Measurements from ENCODE around the gene LIM2.

DNA sequence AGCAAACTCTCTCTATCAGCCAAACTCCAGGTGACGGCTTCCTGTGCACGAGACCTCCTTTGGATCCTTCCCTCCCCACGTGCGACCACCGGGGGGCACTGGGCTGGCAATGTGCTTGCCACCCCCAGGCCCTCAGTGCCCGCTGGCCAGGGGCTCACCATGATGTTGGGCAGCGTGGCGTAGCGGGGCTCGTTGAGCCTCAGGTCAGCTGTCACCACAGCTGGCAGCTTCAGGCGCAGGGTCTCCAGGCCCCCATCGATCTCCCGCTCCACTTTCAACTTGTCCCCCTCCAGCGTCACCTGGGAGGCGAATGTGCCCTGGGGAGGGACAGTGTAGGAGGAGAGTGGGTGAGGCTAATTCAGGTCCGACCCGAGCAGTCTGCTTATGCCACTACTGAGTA is 41.0 kb downstream of the LIM2 start:
- TF ChIP-seq, protein P1, sequence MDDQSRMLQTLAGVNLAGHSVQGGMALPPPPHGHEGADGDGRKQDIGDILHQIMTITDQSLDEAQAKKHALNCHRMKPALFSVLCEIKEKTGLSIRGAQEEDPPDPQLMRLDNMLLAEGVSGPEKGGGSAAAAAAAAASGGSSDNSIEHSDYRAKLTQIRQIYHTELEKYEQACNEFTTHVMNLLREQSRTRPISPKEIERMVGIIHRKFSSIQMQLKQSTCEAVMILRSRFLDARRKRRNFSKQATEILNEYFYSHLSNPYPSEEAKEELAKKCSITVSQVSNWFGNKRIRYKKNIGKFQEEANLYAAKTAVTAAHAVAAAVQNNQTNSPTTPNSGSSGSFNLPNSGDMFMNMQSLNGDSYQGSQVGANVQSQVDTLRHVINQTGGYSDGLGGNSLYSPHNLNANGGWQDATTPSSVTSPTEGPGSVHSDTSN (IDR thresholded peaks at IDR 0.05), result no peak
- TF ChIP-seq, protein P2, sequence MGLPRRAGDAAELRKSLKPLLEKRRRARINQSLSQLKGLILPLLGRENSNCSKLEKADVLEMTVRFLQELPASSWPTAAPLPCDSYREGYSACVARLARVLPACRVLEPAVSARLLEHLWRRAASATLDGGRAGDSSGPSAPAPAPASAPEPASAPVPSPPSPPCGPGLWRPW (IDR thresholded peaks at IDR 0.05), result no peak
- TF ChIP-seq, protein P3, sequence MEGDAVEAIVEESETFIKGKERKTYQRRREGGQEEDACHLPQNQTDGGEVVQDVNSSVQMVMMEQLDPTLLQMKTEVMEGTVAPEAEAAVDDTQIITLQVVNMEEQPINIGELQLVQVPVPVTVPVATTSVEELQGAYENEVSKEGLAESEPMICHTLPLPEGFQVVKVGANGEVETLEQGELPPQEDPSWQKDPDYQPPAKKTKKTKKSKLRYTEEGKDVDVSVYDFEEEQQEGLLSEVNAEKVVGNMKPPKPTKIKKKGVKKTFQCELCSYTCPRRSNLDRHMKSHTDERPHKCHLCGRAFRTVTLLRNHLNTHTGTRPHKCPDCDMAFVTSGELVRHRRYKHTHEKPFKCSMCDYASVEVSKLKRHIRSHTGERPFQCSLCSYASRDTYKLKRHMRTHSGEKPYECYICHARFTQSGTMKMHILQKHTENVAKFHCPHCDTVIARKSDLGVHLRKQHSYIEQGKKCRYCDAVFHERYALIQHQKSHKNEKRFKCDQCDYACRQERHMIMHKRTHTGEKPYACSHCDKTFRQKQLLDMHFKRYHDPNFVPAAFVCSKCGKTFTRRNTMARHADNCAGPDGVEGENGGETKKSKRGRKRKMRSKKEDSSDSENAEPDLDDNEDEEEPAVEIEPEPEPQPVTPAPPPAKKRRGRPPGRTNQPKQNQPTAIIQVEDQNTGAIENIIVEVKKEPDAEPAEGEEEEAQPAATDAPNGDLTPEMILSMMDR (IDR thresholded peaks at IDR 0.05), result no peak
- TF ChIP-seq CHD2 (IDR thresholded peaks at IDR 0.05; ENCODE audit: low read length, partially characterized antibody), result no peak
- TF ChIP-seq POLR2A (IDR thresholded peaks at IDR 0.05; ENCODE audit: low read length), result no peak
- no peak for TF ChIP-seq CEBPB (IDR thresholded peaks at IDR 0.05)
- TF ChIP-seq HDAC2 (IDR thresholded peaks at IDR 0.05), result no peak
- TF ChIP-seq, protein P4, sequence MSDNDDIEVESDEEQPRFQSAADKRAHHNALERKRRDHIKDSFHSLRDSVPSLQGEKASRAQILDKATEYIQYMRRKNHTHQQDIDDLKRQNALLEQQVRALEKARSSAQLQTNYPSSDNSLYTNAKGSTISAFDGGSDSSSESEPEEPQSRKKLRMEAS (IDR thresholded peaks at IDR 0.05), result no peak
- no peak for TF ChIP-seq JUNB (IDR thresholded peaks at IDR 0.05)
- no peak for TF ChIP-seq ESRRA (IDR thresholded peaks at IDR 0.05; ENCODE audit: borderline replicate concordance, low read length)
- no peak for TF ChIP-seq RCOR1 (IDR thresholded peaks at IDR 0.05; ENCODE audit: low read depth, low read length)
- no peak for TF ChIP-seq PHF8 (IDR thresholded peaks at IDR 0.05; ENCODE audit: borderline replicate concordance, low read depth)

Measured in A549 (cell line).